Stimulated activated naive B cell treated with anti-CD40 and anti-IgM and Interleukin-4, amounts not matched to agents 10 μg/mL and 1 μg/mL and 100 μg/mL, for 72 hours (primary cell): ENCODE measurements around the gene PCBP1.

Source experiments
- ATAC-seq, 2 donors: fragments of 150-1000 bp; cut with Tn5 transposase; replicated peaks; 2 replicates each; pipeline ENCODE4 v1.10.0; 2021; ENCODE audit warnings: moderate library complexity in 1 of 2
- DNase-seq: peaks from one replicate; pipeline ENCODE4 v3.0.0; 2021
- H3K27ac Mint-ChIP-seq: one replicate; pipeline ENCODE4 v1.8.0; 2022; ENCODE audit warnings: mild to moderate bottlenecking, mixed read lengths
- H3K27me3 Mint-ChIP-seq, 2 donors: one replicate each; pipeline ENCODE4 v1.8.0; 2022; ENCODE audit warnings: mixed read lengths in 2 of 2
- H3K36me3 Mint-ChIP-seq, 2 donors: one replicate each; pipeline ENCODE4 v1.8.0; 2022; ENCODE audit warnings: mixed read lengths in 2 of 2, mild to moderate bottlenecking in 1 of 2
- H3K4me1 Mint-ChIP-seq, 2 donors: one replicate each; pipeline ENCODE4 v1.8.0; 2022; ENCODE audit warnings: mixed read lengths in 2 of 2, mild to moderate bottlenecking in 1 of 2
- H3K4me3 Mint-ChIP-seq, 2 donors: one replicate each; pipeline ENCODE4 v1.8.0; 2022; ENCODE audit warnings: mild to moderate bottlenecking in 2 of 2, mixed read lengths in 2 of 2, moderate library complexity in 1 of 2
- H3K9me3 Mint-ChIP-seq, 2 donors: one replicate each; pipeline ENCODE4 v1.8.0; 2022; ENCODE audit warnings: mixed read lengths in 2 of 2, mild to moderate bottlenecking in 1 of 2

PCBP1 gene

DNA sequence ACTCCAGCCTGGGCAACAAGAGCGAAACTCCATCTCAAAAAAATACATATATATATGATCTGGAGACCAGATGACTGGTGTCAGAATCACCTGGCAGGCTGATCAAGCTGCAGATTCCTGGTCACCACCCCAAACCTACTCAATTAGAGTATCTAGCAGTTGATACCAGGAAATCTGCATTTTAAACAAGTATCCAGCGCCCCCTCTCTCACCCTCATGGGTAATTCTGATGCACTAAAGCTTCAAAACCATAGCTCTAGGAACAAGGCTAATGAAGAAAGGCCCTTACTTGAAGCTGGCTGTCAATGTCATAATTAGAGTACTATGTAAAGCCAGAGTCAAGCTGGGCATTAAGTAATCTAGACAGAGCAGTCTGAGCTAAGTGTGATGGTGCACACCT is 25.0 kb upstream of the PCBP1 start:
- Mint-ChIP-seq H3K9me3 (no peaks in the 10 kb centered on the region), H3K4me3 (no peak overlapping the region), H3K27ac (no peak overlapping the region), H3K4me1 (no peaks in the 10 kb centered on the region), H3K36me3 (peaks cover 34 to 52% of the 10 kb centered on the region in 2 donors), H3K27me3 (no peaks in the 10 kb centered on the region)
- ATAC-seq (no peak), DNase-seq (no peak)

GRCh38 chr2:70068119-70068518 is 19.2 kb upstream of the PCBP1 start:
- H3K36me3 Mint-ChIP-seq, result peaks cover 32 to 48% of the 10 kb centered on the region in 2 donors
- peak overlapping the region; percentile 88 for H3K27ac Mint-ChIP-seq
- H3K4me3 Mint-ChIP-seq, result no peak overlapping the region
- DNase-seq (no peak), ATAC-seq (no peak)
- H3K9me3 Mint-ChIP-seq, result no peaks in the 10 kb centered on the region
- H3K4me1 Mint-ChIP-seq, result peaks cover 19 to 30% of the 10 kb centered on the region in 2 donors
- H3K27me3 Mint-ChIP-seq, result no peaks in the 10 kb centered on the region

DNA sequence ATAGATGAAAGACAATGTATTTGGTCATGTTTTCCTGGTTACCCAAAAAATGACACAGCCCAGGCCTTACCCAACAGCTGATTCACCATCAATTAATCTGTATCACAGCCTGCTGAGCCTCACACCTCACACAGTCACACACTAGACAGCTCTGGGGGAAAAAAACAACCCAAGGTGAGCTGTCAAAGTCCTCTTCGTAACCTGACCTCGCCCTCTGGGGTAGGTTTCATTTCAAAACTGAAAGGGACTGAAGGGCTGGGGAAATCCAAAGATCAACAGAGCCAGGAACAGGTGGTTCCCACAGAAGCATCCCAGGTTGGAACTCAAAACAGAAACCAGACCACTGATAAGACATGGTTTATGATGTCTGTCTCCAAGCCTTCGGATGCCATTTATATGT is 18.2 kb upstream of the PCBP1 start:
- ATAC-seq (peak; percentile 89 to 90), DNase-seq (peak; percentile 52)
- Mint-ChIP-seq H3K27me3 (no peaks in the 10 kb centered on the region), H3K36me3 (peaks cover 35 to 46% of the 10 kb centered on the region in 2 donors), H3K27ac (peak overlapping the region; percentile 72), H3K9me3 (no peaks in the 10 kb centered on the region), H3K4me1 (peaks cover 19 to 30% of the 10 kb centered on the region in 2 donors), H3K4me3 (no peak overlapping the region)

DNA sequence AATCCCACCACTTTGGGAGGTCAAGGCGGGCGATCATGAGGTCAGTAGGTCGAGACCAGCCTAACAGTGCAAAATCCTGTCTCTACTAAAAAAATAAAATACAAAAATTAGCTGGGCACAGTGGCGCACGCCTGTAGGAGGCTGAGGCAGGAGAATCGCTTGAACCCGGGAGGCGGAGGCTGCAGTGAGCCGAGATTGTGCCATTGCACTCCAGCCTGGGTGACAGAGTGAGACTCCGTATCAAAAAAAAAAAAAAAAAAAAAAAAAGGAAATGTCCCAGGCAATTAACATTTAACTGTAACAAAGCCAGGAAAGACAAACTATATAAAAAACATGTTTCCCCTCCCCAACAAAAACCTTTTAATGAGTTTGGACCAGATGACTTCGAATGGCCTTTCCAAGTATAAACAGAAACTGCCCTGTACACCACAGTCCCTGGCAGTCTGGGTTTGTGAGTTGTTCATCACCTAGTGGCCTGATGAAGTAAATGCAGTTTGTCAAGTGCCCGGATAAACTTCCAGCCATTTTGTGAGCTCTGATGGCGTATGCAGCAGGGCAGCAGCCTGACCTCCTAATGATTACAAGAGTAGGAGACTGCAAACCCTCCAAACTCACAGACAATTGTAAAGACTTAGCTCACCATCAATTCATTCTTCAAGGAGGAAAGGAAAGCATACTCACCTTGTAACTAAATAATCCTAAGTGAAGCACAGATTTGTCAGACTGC is 16.6 kb upstream of the PCBP1 start:
- Mint-ChIP-seq H3K27me3 (no peaks in the 10 kb centered on the region), H3K4me1 (peaks cover 19 to 30% of the 10 kb centered on the region in 2 donors)

DNA sequence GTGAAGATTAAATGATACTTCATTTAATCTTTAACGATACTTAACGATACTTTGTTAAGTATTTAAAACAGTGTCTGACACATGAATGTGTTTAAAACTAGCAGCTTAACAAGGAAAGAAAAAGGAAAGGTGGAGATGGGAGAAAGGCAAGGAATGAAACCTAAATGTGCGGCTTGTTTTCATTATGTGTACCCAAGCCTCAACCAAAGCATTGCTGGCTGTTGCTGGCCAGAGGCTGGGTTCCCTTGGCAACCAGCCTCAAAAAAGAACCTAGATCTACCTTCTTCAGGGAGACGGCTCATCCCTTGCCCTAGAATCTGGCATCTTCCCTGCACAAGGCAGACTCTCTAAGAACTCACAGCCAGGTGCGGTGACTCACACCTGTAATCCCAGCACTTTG is 13.8 kb upstream of the PCBP1 start:
- Mint-ChIP-seq H3K9me3 (no peaks in the 10 kb centered on the region), H3K36me3 (peaks cover 26 to 42% of the 10 kb centered on the region in 2 donors), H3K4me1 (peaks cover 16 to 29% of the 10 kb centered on the region in 2 donors), H3K27me3 (no peaks in the 10 kb centered on the region), H3K4me3 (no peak overlapping the region), H3K27ac (no peak overlapping the region)
- no peak for DNase-seq
- no peak for ATAC-seq

More for the DNA sequence above, 16.6 kb upstream of the PCBP1 start:
- ATAC-seq (peak; percentile 88 to 91), DNase-seq (peak; percentile 54)
- Mint-ChIP-seq H3K27ac (peak overlapping the region; percentile 91), H3K4me3 (peak overlapping the region in 1 of 2 donors; percentile 15), H3K9me3 (no peaks in the 10 kb centered on the region), H3K36me3 (peaks cover 30 to 45% of the 10 kb centered on the region in 2 donors)

DNA sequence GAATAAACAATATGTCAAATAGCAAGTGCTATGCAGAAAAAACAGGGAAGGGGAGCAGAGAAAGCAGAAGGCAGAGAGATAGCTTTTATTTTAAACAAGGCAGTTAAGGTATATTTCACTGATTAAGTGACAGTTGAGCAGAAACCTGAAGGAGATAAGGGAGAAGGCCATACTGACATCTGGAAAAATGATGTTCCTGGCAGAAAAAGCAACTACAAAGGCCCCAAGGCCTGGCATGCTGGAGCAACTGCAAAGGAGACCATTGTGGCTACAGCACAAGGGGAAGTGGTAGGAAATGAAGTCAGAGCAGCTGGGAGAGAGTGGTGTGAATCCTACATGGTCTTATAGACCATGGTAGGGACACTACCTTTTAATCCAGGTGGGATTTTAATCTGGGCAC is 8.9 kb upstream of the PCBP1 start:
- H3K4me3 Mint-ChIP-seq, result no peak overlapping the region

GRCh38 chr2:70080610-70081200 is 6.6 kb upstream of the PCBP1 start:
- Mint-ChIP-seq H3K36me3 (peaks cover 44 to 63% of the 10 kb centered on the region in 2 donors), H3K9me3 (no peaks in the 10 kb centered on the region), H3K27me3 (no peaks in the 10 kb centered on the region), H3K27ac (peak overlapping the region; percentile 86), H3K4me3 (no peak overlapping the region), H3K4me1 (peaks cover 32 to 50% of the 10 kb centered on the region in 2 donors)
- ATAC-seq, result no peak
- DNase-seq, result no peak

More for the DNA sequence above, 8.9 kb upstream of the PCBP1 start:
- H3K9me3 Mint-ChIP-seq, result no peaks in the 10 kb centered on the region
- DNase-seq, result no peak
- H3K27me3 Mint-ChIP-seq, result no peaks in the 10 kb centered on the region
- no peak for ATAC-seq
- H3K27ac Mint-ChIP-seq, result peak overlapping the region; percentile 1
- peaks cover 16 to 32% of the 10 kb centered on the region in 2 donors for H3K4me1 Mint-ChIP-seq
- H3K36me3 Mint-ChIP-seq, result peaks cover 41 to 62% of the 10 kb centered on the region in 2 donors

GRCh38 chr2:70081221-70081620 is 6.1 kb upstream of the PCBP1 start:
- Mint-ChIP-seq H3K27ac (peak overlapping the region; percentile 60), H3K4me1 (peaks cover 34 to 56% of the 10 kb centered on the region in 2 donors), H3K4me3 (no peak overlapping the region), H3K27me3 (no peaks in the 10 kb centered on the region), H3K9me3 (no peaks in the 10 kb centered on the region), H3K36me3 (peaks cover 40 to 59% of the 10 kb centered on the region in 2 donors)
- no peak for ATAC-seq
- no peak for DNase-seq

DNA sequence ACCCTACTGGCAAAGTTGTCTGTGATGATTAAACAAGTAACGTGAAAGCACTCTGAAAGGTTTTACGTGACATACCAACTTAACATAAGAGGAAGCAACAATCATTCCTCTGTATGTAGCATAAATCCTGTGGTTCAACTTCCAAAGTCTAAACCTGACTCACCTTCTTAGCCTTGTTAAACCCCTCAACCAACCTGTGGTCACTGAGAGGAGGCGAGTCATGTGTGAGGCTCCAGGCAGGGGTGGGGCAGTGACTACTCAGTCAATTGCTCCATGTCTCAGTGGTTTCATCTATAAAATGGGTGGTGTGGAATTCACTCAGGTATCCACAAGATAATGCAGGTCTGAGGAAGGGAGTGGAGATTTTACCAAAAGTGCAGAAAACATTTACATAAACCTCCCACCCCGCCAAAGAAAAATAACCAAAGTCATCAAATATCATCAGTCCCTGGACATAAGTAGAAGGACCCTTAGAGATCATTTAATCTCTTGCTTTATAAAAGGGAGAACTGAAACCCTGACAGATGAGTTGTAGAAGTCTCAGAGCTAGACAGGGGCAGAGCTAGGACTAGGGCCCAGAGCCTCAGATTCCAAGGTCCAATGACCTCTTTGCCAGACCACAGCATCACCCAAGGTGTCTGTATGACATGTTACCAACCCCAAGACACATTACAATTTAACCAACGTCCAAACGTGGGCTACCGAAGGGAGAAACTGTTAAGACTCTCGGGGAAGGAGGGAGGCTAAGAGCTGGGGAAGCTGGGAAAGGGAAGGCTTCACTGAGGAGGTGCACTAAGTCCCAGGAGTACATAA is 3.7 kb upstream of the PCBP1 start:
- H3K27ac Mint-ChIP-seq, result peak overlapping the region; percentile 97
- peaks cover 47 to 62% of the 10 kb centered on the region in 2 donors for H3K36me3 Mint-ChIP-seq
- ATAC-seq, result peak; percentile 67 to 77
- H3K27me3 Mint-ChIP-seq, result no peaks in the 10 kb centered on the region
- H3K4me1 Mint-ChIP-seq, result peaks cover 34 to 50% of the 10 kb centered on the region in 2 donors
- H3K9me3 Mint-ChIP-seq, result no peaks in the 10 kb centered on the region
- peak overlapping the region; percentile 73 to 74 for H3K4me3 Mint-ChIP-seq
- DNase-seq, result peak; percentile 66

- Mint-ChIP-seq H3K27ac (peak overlapping the region; percentile 100), H3K36me3 (peaks cover 48 to 62% of the 10 kb centered on the region in 2 donors), H3K27me3 (no peaks in the 10 kb centered on the region), H3K9me3 (peaks cover 3 to 4% of the 10 kb centered on the region in 2 donors), H3K4me3 (peak overlapping the region; percentile 96), H3K4me1 (peaks cover 36 to 51% of the 10 kb centered on the region in 2 donors)
- ATAC-seq, result peak in 1 of 2 donors; percentile 6
- DNase-seq, result no peak
Measured at GRCh38 chr2:70084973-70085710, 2.1 kb upstream of the PCBP1 start.

GRCh38 chr2:70085711-70086277 is 1.5 kb upstream of the PCBP1 start:
- no peaks in the 10 kb centered on the region for H3K27me3 Mint-ChIP-seq
- no peak for DNase-seq
- peaks cover 51 to 63% of the 10 kb centered on the region in 2 donors for H3K36me3 Mint-ChIP-seq
- peaks cover 39 to 51% of the 10 kb centered on the region in 2 donors for H3K4me1 Mint-ChIP-seq
- H3K4me3 Mint-ChIP-seq, result peak overlapping the region; percentile 96
- peaks cover 3 to 6% of the 10 kb centered on the region in 2 donors for H3K9me3 Mint-ChIP-seq
- H3K27ac Mint-ChIP-seq, result peak overlapping the region; percentile 100
- ATAC-seq, result no peak

DNA sequence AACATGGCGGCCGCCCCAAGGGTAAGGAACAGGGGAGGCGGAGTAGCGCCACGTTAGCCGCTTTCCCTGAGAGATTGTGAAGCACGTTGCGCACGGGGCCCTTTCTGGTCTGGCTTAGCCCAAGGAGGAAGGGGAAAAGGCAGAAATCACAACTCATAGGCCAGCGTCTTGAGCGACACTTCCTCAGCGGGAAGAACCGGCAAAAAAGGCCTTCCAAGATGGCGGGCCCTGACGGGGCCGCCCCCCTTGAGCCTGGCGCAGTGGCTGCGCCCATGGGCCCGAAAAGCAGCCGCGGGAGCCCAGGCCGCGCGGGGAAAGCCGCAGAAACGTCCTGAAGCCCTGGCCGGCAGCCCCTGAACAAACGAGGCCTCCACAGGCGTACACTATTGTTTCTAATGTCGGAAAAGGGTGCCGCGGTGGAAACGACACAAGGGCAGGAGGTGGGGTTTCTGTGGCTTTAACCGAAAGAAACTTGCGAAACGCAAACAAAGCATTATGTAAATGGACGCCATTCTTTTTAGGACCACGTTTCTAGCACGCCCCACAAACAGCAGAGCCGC is 919 bp upstream of the PCBP1 start:
- H3K9me3 Mint-ChIP-seq, result peaks cover 3 to 6% of the 10 kb centered on the region in 2 donors
- H3K4me1 Mint-ChIP-seq, result peaks cover 39 to 51% of the 10 kb centered on the region in 2 donors
- peak; percentile 77 for DNase-seq

More for the DNA sequence above, 919 bp upstream of the PCBP1 start:
- peak; percentile 22 to 34 for ATAC-seq
- H3K27me3 Mint-ChIP-seq, result no peaks in the 10 kb centered on the region
- peak overlapping the region; percentile 96 for H3K4me3 Mint-ChIP-seq
- H3K36me3 Mint-ChIP-seq, result peaks cover 47 to 61% of the 10 kb centered on the region in 2 donors
- H3K27ac Mint-ChIP-seq, result peak overlapping the region; percentile 100
